ENCODE results near the gene SNRPA. TPM values are rescaled to one million over a fixed set of nuclear protein-coding genes. Genes with fewer than 3 reads are reported as not detected.

The SNRPA gene
- total and polyA plus RNA-seq, 9 donors: 48.9 to 83.9 (median 72.4) TPM

GRCh38 chr19:40805258-40805868, 54.4 kb downstream of the SNRPA start:
- TF ChIP-seq, protein P1, sequence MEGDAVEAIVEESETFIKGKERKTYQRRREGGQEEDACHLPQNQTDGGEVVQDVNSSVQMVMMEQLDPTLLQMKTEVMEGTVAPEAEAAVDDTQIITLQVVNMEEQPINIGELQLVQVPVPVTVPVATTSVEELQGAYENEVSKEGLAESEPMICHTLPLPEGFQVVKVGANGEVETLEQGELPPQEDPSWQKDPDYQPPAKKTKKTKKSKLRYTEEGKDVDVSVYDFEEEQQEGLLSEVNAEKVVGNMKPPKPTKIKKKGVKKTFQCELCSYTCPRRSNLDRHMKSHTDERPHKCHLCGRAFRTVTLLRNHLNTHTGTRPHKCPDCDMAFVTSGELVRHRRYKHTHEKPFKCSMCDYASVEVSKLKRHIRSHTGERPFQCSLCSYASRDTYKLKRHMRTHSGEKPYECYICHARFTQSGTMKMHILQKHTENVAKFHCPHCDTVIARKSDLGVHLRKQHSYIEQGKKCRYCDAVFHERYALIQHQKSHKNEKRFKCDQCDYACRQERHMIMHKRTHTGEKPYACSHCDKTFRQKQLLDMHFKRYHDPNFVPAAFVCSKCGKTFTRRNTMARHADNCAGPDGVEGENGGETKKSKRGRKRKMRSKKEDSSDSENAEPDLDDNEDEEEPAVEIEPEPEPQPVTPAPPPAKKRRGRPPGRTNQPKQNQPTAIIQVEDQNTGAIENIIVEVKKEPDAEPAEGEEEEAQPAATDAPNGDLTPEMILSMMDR (IDR thresholded peaks at IDR 0.05): no peak
- TF ChIP-seq POLR2A (IDR thresholded peaks at IDR 0.05) (no peak), EP300 (IDR thresholded peaks at IDR 0.05) (no peak)
- Histone ChIP-seq H3K4me1 (ENCODE audit: insufficient read depth) (peaks cover 51% of the 10 kb centered on the region), H3K36me3 (no peaks in the 10 kb centered on the region), H3K9me3 (no peaks in the 10 kb centered on the region), H3K27ac (peak overlapping the region in 1 of 2 donors; percentile 39), H3K27me3 (no peaks in the 10 kb centered on the region), H3K4me3 (no peak overlapping the region)
- WGBS, 3 donors: 66 to 77% (median 67%) methylated on average over 2 of the region's 2 CpGs
- intact Hi-C loops (cut with DNase I): loop anchor here in 3 of 4 donors (5.0 to 10.0 kb wide), 2 partner anchors 91 to 143 kb away; partner anchors contain the start of genes COQ8B (in 2 of the 3) and ITPKC (in 2 of the 3)
- peak in 2 of 5 donors; percentile 47 to 50 for DNase-seq

DNA sequence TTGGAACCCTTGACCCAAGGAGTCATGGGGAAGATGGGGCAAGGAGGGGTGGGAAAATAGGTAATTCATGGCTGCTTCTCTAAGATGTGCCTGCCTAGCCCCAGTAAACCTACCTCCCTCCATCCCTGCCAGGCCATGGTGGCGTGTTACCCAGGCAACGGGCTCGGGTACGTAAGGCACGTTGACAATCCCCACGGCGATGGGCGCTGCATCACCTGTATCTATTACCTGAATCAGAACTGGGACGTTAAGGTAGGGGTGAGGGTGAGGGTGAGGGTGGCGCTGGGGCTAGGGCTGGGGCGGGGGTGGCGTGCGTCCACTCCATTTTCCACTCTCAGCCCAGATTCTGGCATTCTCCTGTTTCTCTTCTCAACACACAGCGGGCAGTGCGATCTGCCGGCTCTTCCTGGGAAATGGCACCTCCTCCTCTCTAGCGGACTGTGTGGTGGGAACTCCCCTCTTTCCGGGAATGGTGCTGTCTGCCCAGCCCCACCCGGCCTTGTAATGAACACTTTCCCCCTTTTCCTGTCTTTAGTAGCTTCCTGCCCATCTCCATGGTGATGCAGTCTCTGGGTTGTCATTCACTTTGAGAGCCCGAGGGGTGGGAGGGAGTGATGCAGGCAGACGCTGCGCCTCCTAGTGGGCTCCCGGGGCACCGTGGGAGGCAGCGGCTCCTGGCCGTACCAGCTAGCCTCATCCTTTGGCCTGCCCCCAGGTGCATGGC, 55.6 kb downstream of the SNRPA start:
- Histone ChIP-seq H3K9me3 (no peaks in the 10 kb centered on the region), H3K27me3 (no peaks in the 10 kb centered on the region), H3K4me3 (no peak overlapping the region), H3K27ac (peak overlapping the region; percentile 27 to 39), H3K36me3 (no peaks in the 10 kb centered on the region), H3K4me1 (ENCODE audit: insufficient read depth) (peaks cover 43% of the 10 kb centered on the region)
- TF ChIP-seq, protein P1 (IDR thresholded peaks at IDR 0.05): peak; percentile 55 to 84 (median 64)
- peak; percentile 16 for TF ChIP-seq POLR2A (IDR thresholded peaks at IDR 0.05)
- peak; percentile 48 for TF ChIP-seq EP300 (IDR thresholded peaks at IDR 0.05)
- WGBS, 3 donors: 26 to 29% (median 27%) methylated on average over 24 to 26 of the region's 26 CpGs
- intact Hi-C loops (cut with DNase I): loop anchor here in 3 of 4 donors (5.0 to 10.0 kb wide), 2 partner anchors 92 to 144 kb away; partner anchors contain the start of genes COQ8B (in 2 of the 3) and ITPKC (in 2 of the 3)
- DNase-seq: peak; percentile 72 to 86 (median 83)

DNA sequence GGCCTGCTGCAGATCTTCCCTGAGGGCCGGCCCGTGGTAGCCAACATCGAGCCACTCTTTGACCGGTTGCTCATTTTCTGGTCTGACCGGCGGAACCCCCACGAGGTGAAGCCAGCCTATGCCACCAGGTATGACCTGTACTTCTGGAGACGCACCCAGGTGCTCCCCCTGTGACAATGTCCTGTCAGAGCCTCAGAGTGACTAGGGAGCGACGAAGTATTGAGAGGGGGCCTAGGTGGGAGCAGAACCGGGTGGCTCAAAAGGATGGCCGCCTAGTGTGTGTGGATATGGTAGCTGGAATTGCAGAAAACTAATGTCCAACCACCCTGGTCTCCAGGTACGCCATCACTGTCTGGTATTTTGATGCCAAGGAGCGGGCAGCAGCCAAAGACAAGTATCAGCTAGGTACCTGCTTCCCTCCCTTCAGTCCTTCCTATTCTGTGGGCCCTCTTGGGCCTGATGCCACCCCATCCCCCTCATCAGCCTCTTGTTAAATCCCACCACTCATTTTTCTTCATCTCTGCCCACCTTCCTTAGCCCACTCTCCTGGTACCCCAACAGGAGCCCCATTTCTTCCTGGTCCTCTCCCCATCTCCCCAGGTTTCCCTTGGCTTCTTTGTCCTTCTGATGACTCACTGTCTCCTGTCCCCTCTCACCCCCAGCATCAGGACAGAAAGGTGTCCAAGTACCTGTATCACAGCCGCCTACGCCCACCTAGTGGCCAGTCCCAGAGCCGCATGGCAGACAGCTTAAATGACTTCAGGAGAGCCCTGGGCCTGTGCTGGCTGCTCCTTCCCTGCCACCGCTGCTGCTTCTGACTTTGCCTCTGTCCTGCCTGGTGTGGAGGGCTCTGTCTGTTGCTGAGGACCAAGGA, 56.4 kb downstream of the SNRPA start:
- Histone ChIP-seq H3K27ac (peak overlapping the region; percentile 27 to 39), H3K9me3 (no peaks in the 10 kb centered on the region), H3K4me1 (ENCODE audit: insufficient read depth) (peaks cover 40% of the 10 kb centered on the region), H3K27me3 (no peaks in the 10 kb centered on the region), H3K4me3 (no peak overlapping the region), H3K36me3 (no peaks in the 10 kb centered on the region)
- intact Hi-C loops (cut with DNase I): loop anchor here in 3 of 4 donors (5.0 to 10.0 kb wide), 2 partner anchors 93 to 145 kb away; partner anchors contain the start of genes COQ8B (in 2 of the 3) and ITPKC (in 2 of the 3)
- TF ChIP-seq, protein P1 (IDR thresholded peaks at IDR 0.05): no peak
- TF ChIP-seq EP300 (IDR thresholded peaks at IDR 0.05) (no peak), POLR2A (IDR thresholded peaks at IDR 0.05) (no peak)
- WGBS, 3 donors: 61 to 64% (median 63%) methylated on average over 18 of the region's 18 CpGs
- DNase-seq: no peak

GRCh38 chr19:40808021-40808325, 57.0 kb downstream of the SNRPA start:
- no peaks in the 10 kb centered on the region for H3K27me3 ChIP-seq
- H3K4me1 ChIP-seq (ENCODE audit: insufficient read depth): peaks cover 41% of the 10 kb centered on the region
- no peaks in the 10 kb centered on the region for H3K36me3 ChIP-seq
- TF ChIP-seq POLR2A (IDR thresholded peaks at IDR 0.05) (no peak), EP300 (IDR thresholded peaks at IDR 0.05) (no peak)
- TF ChIP-seq, protein P1 (IDR thresholded peaks at IDR 0.05): no peak
- H3K27ac ChIP-seq: no peak overlapping the region
- intact Hi-C loops (cut with DNase I): loop anchor here in 3 of 4 donors (5.0 to 10.0 kb wide), 2 partner anchors 93 to 146 kb away; partner anchors contain the start of genes COQ8B (in 2 of the 3) and ITPKC (in 2 of the 3)
- 69 to 82% (median 81%) methylated on average over 2 of the region's 2 CpGs for WGBS, 3 donors
- no peaks in the 10 kb centered on the region for H3K9me3 ChIP-seq
- no peak for DNase-seq
- H3K4me3 ChIP-seq: no peak overlapping the region

All from ovary (tissue), 9 donors.